Right kidney (tissue), 1 donor: ENCODE data around the gene MCM9.
"Not testable (repeated sequence)": the region's sequence is repeated elsewhere in the genome, so short reads cannot be mapped to it uniquely, and the experiment has no call there.

Experiments used
- DNase-seq: peaks from one replicate; pipeline ENCODE4 v3.0.0-alpha.2; 2016

MCM9 gene

GRCh38 chr6:118893807-118894424, 41.0 kb downstream of the MCM9 start, which contains the start of gene ASF1A:
TSS of gene ASF1A (plus strand) at chr6:118894152. CDS start at chr6:118894414, 262 bp downstream.
- no peak for DNase-seq

- peak; percentile 88 for DNase-seq
Measured at GRCh38 chr6:118893064-118893806, 41.7 kb downstream of the MCM9 start.

- DNase-seq: peak; percentile 25
Measured at GRCh38 chr6:118892355-118892991, 42.5 kb downstream of the MCM9 start.

DNA sequence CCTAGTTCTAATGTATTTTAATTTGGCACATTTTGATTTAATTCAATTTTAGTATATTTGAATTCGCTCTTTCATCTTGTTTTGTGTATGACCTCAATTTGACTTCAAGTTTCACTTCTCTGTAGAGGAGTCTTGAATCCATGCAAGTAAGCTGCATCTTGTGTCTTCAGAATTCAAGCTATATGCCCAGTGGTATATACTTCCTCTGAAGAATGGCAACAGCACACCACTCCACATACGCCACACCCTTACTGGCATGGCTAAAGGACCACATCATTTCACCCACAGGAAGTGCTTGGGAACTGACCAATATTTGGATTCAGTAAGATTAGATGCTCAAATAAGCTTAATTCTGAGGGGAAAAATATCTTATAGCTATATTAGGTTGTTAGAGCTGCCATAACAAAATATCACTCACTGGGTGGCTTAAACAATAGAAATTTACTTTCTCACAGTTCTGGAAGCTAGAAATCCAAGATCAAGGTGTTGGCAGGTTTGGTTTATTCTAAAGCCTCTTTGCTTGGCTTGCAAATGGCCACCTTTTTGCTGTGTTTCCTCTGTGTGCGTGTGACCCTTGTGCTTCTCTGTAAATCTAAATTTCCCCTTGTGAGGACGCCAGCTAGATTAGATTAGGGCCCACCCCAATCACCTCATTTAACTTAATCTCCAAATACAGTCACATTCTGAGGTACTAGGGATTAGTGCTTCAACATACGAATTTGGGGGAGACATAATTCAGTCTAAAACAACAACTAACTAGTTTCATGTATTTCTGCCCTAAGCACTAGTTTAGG, 43.8 kb downstream of the MCM9 start:
- DNase-seq: no peak

- DNase-seq: no peak
Measured at GRCh38 chr6:118889163-118889562, 45.8 kb downstream of the MCM9 start.

- no peak for DNase-seq
Measured at GRCh38 chr6:118886641-118887040, 48.3 kb downstream of the MCM9 start.

DNA sequence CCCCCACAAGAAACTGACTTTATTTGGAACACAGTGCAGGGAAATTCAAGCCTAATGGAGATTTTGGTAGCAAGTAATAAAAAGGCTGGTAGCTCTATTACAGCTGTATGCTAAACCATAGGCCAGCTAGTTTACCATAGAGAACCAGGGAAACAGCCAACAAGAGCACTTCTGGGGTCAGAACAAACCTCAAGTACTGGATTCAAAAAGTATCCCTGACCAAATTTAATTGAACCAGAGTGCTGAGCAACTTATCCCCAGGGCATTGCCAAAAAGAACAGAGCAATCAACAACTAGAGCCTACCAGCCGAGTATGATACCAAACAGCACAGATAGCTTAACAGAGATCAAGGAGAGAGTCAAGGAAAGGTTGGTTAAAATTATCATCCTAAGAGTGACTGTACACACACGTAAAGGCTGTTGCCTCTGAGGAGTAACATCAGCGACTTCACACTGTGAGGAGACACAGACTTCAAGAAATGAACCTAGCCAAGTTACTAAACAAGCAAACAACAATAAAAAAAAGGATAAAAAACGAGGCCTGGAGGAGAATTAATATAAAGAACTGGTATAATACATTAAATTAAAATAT, 52.5 kb downstream of the MCM9 start:
- no peak for DNase-seq

DNA sequence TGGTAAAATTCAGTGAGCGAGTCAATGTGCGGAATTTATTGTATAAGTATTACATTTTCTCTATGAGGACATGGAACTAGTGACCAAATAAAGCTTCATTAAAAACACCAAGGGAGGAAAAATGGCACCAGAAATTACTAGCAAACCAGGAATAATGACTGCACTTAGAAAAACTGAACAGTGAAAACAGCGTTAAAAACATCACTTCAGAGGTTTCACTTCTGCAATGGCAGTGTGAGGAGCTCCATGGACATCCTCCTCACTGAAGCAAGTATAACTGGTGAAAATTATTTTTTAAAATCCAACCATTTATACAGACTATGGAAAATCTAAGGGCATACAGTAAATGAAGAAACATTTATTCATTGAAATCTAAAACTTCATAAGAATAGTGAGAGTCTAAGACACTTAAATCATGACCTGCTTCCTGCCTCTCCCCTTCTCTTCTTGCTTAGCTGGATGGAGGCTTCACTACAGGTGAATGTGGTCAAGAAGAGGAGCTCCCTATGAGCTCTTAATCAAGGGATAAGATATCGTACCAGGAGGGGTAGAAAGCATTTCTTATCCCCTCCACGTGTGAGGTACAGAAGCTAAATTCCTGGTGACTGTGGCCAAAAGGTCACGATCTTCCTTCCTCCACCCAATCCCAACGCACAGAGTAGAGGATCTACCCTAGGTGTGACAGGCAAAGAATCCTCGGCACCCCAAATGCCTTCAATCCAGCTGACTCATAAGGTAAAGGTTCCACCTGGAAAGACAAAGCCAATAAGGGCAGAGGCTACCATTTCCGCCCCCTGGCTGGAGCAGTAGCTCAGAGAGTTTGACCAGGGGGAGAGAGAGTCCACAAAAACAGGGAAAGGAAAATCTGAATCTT, 53.3 kb downstream of the MCM9 start:
- no peak for DNase-seq

- DNase-seq: no peak
Measured at GRCh38 chr6:118877806-118878205, 57.2 kb downstream of the MCM9 start.

- no peak for DNase-seq
Measured at GRCh38 chr6:118876814-118877213, 58.1 kb downstream of the MCM9 start.

GRCh38 chr6:118876198-118876597, 58.8 kb downstream of the MCM9 start:
- no peak for DNase-seq

DNA sequence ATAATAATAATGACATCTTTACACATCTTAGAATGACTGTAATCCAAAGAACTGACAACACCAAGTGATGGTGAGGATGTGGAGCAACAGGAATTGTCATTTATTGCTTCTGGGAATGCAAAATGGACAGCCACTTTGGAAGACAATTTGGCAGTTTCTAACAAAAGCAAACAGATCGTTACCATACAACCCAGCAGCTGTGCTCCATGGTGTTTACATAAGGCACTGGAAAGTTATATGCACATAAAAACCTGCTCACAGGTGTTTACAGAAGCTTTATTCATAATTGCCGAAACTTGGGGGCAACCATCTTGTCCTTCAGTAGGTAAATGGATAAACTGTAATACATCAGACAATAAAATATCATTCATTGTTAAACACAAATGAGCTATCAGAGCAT, 59.3 kb downstream of the MCM9 start:
- DNase-seq: no peak

DNA sequence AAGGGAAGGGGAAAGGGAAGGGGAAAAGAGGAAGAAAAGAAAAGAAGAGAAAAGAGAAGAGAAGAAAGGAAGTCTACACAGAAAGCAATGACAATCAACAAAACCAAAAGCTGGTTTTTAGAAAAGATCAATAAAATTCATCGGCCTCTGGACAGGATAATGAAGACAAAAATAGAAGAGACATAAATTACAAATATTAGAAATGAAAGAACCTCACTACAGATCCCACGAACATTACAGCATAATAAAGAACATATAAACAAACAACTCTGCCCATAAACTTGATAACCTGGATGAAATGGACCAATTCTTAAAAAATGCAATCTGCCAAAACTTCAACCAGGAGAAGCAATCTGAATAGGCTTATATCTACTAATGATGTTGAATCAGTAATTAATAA, 61.7 kb downstream of the MCM9 start:
- DNase-seq: no peak

DNA sequence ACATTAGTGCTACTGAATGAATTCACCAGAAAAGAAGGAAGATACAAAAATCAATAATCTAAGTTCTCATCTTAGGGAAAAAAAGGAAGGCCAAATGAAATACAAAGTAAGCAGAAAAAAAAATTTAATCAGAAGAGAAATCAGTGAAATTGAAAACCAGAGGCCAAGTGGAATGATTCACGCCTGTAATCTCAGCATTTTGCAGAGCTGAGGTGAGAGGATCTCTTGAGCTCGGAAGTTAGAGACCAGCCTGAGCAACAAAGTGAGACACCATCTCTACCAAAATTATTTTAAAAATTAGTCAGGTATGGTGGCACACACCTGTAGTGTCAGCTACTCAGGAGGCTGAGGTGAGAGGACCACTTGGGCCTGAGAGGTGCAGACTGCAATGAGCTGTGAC, 62.2 kb downstream of the MCM9 start:
- DNase-seq: no peak

DNA sequence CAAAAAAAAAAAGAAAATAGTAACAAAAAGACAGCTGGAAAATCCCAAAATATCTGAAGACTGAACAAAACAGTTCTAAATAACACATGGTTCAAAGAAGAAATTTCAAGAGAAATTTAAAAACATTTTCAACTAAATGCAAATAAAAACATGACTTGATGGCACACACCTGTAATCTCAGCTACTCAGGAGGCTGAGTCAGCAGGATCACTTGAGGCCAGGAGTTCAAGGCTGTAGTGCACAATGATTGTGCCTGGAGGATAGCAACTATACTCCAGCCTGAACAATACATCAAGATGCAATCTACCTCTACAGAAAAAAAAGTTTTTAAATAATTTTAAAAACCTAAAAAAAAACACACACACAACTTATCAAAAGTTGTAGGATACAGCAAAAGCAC, 62.6 kb downstream of the MCM9 start:
- DNase-seq: no peak

DNA sequence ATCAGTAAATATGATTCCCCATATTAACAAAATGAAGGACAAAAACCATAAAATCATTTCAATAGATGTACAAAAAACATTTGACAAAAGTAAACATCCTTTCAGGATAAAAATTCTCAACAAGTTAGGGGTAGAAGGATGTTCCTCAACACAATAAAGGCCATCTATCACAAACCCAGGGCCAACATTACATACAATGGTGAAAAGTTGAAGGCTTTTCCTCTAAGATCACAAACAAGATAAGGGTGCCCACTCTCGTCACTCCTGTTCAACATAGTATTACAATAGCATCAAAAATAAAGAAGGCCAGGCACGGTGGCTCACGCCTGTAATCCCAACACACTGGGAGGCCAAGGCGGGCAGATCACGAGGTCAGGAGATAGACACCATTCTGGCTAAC, 63.6 kb downstream of the MCM9 start:
- DNase-seq: no peak

GRCh38 chr6:118869894-118870589, 64.9 kb downstream of the MCM9 start:
- DNase-seq: no peak

DNA sequence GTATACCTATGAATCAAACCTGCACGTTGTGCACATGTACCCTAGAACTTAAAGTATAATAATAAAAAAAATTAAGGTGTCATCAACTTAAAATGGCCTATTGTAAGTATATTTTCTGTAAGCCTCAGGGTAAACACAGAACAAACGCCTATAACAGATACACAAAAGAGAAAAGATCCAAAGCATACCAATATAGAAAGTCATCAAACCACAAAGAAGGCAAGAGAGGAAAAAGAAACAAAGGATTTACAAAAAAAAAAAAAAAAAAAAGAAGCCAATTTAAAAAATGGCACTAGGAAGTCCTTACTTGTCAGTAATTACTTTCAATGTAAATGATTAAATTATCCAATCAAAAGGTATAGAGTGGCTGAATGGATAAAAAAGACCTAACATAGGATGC, 65.6 kb downstream of the MCM9 start:
- DNase-seq: no peak

DNA sequence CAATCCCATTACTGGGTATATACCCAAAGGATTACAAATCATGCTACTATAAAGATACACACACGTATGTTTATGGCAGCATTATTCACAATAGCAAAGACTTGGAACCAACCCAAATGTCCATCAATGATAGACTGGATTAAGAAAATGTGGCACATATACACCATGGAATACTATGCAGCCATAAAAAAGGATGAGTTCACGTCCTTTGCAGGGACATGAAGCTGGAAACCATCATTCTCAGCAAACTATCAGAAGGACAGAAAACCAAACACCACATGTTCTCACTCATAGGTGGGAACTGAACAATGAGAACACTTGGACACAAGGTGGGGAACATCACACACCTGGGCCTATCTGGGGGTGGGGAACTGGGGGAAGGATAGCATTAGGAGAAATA, 66.1 kb downstream of the MCM9 start:
- DNase-seq: not testable (repeated sequence)

- no peak for DNase-seq
Measured at GRCh38 chr6:118867181-118867580, 67.8 kb downstream of the MCM9 start.

DNA sequence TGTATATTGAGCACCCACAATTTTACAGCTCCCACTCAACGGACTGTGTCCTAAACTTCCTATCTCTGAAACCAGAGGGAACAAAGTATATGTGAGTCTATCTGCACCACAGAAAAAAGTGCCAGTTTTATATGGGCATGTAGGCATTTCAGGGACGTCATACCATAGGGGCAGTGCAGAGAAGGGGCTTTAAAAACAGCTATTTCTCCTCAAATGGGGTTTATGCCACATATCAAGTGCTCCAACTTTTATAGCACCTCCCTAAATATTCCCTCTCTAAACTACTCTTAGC, 69.9 kb downstream of the MCM9 start:
- DNase-seq: no peak
